Ovary (tissue), 3 donors: ENCODE results near the gene ATP7B.

Experiments used
- EP300 ChIP-seq: sonication (generic); formaldehyde crosslinking; IDR thresholded peaks from one replicate; pipeline ENCODE4 v1.6.1; 2017; ENCODE audit warnings: antibody characterized with exemption
- POLR2A ChIP-seq: fragments of 450-650 bp; IDR thresholded peaks from one replicate; pipeline ENCODE4 v1.6.1; 2017; ENCODE audit warnings: antibody characterized with exemption, mild to moderate bottlenecking, moderate library complexity
- TF ChIP-seq, protein P1 (sequence below), 3 donors: fragments of 450-650 bp in 2 of 3; fragments of 200-600 bp in 1 of 3; IDR thresholded peaks; one replicate each; pipeline versions ENCODE4 v1.5.1 to v1.8.0; 2016 to 2022; ENCODE audit warnings: antibody characterized with exemption in 3 of 3, mild to moderate bottlenecking in 1 of 3
- donor health status: DM: no; HTN: no; CAD: no.

GRCh38 chr13:51912511-51913225 is 98.6 kb downstream of the ATP7B start:
- TF ChIP-seq, protein P1, sequence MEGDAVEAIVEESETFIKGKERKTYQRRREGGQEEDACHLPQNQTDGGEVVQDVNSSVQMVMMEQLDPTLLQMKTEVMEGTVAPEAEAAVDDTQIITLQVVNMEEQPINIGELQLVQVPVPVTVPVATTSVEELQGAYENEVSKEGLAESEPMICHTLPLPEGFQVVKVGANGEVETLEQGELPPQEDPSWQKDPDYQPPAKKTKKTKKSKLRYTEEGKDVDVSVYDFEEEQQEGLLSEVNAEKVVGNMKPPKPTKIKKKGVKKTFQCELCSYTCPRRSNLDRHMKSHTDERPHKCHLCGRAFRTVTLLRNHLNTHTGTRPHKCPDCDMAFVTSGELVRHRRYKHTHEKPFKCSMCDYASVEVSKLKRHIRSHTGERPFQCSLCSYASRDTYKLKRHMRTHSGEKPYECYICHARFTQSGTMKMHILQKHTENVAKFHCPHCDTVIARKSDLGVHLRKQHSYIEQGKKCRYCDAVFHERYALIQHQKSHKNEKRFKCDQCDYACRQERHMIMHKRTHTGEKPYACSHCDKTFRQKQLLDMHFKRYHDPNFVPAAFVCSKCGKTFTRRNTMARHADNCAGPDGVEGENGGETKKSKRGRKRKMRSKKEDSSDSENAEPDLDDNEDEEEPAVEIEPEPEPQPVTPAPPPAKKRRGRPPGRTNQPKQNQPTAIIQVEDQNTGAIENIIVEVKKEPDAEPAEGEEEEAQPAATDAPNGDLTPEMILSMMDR (IDR thresholded peaks at IDR 0.05): no peak
- TF ChIP-seq POLR2A: no peak
- TF ChIP-seq EP300: no peak
